Measurements from ENCODE around the gene GPC6.

- TF ChIP-seq CTCF (conservative IDR thresholded peaks at IDR 0.05) (no peak), ZFX (IDR thresholded peaks at IDR 0.05) (no peak)
These were observed 892.8 kb downstream of the GPC6 start for GRCh38 chr13:94119360-94119936.
